Activated CD8-positive, alpha-beta memory T cell treated with anti-CD3 and anti-CD28 coated beads, Interleukin-2, amount 50 U/mL, for 24 hours (primary cell): ENCODE results near the gene SMO.
"Not testable (repeated sequence)": the region's sequence is repeated elsewhere in the genome, so short reads cannot be mapped to it uniquely, and the experiment has no call there.

Experiments used
- DNase-seq: peaks from one replicate; pipeline ENCODE4 v3.0.0-alpha.2; 2020; ENCODE audit errors: extremely low read depth

SMO gene

DNA sequence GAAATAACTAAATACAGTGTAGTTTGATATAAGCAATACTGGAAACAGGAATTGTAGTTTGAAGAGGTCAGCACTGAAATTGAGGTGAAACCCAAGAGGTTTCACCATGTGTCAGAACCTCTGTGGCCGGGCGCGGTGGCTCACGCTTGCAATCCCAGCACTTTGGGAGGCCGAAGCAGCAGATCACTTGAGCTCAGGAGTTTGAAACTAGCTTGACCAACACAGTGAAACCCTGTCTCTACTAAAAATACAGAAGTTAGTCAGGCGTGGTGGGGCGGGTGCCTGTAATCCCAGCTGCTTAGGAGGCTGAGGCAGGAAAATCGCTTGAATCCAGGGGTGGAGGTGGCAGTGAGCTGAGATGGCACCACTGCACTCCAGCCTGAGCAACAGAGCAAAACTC is 50.1 kb downstream of the SMO start:
- no peak for DNase-seq

DNA sequence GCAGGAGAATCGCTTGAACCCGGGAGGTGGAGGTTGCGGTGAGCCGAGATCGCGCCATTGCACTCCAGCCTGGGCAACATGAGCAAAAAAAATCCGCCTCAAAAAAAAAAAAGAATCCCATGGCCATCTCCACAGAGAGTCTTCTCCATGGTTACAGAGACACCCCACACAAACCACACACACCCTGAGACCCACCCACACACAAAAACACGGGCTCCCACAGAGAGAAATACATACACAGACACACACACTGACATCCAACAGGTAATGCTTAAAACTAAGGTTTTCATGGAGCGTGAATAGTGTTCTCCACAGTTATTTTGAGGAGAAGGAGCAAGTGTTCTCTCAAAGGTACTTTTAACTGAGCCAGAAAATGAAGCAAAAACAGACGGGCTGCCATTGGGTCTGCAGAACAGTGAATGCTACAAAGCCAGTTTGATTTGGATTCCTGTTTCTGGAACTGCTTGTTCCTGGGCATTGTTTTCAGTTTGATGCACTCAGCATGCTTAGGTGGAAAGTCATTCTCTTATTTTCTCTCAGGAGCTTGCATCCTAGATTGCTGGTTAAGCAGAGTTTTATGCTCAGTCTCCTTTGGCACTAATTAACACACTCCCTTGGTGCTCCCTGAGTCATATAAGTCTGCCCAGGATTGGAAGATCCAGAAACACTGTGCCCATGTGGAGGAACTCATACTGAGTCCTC is 51.8 kb downstream of the SMO start:
- DNase-seq, result no peak

DNA sequence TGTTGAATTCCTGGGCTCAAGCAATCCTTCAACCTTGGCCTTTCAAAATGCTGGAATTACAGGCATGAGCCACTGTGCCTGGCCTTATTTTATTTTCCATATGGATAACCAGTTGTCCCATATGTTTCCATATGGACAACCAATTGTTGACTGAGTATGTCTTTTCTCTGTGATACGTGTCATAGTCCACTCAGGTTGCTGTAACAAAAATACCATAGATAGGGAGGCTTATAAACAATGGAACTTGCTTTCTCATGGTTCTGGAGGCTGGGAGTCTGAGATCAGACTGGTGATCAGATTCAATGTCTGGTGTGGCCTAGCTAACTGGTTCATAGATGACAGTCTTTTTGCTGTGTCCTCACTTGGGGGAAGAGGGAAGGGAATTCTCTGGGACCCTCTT is 55.8 kb downstream of the SMO start:
- no peak for DNase-seq

DNA sequence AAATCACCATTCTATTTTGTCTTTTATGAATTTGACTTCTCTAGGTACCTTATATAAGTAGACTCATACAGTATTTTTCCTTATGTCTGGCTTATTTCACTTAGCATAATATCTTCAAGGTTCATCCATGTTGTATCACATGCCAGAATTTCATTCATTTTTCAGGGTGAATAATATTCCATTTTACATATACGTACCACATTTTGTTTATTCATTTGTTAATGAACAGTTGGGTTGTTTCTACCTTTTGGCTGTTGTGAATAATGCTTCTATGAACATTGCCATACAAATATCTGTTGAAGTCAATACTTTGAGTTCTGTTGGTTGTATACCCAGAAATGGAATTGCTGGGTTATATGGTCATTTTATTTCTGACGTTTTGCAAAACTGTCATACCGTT is 57.1 kb downstream of the SMO start:
- DNase-seq, result no peak

DNA sequence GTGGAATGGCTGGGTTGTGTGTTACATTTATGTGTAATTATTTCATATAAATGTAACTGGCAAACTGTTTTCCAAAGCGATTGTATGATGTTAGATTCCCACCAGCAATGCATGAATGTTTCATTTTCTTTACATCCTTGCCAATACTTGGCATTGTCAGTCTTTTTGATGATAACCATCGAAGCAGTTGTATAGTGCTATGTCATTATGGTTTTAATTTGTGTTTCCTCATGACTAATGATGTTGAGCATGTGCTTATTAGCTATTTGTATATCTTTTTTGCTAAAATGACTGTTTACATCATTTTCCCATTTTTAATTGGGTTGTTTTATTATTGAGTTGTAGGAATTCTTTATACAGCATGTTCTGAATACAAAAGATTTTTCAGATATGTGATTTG is 58.7 kb downstream of the SMO start:
- no peak for DNase-seq

DNA sequence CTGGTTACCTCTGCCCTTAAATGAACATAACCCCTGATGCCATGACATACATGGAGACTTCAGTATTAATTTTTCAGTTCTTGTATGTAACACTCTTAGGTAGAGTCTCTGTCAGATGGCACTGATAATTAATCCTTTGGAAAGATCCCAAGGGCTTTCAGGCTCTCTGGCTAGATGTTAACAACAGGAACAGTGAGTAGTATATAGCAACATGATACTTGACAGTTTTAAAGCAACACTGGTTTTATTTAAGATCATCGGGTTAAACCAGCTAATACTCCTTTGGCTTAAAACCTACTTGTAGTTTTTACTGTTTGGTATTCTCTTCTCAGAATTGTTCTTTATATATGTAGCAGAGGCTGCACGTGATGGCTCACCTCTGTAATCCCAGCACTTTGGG is 63.7 kb downstream of the SMO start:
- DNase-seq, result no peak

DNA sequence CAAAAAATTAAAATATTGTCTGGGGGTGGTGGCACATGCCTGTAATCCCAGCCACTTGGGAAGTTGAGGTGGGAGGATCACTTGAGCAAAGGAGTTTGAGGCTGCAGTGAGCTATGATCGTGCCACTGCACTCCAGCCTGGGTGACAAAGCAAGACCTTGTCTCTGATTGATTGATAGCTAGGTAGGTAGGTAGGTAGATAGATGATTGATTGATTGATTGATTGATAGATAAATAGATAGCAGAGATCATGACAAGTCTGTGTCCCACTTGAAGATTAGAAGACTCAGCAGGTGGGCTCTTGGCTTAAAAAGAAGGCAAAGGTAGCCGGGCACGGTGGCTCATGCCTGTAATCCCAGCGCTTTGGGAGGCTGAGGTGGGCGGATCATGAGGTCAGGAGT is 64.2 kb downstream of the SMO start:
- DNase-seq, result not testable (repeated sequence)

DNA sequence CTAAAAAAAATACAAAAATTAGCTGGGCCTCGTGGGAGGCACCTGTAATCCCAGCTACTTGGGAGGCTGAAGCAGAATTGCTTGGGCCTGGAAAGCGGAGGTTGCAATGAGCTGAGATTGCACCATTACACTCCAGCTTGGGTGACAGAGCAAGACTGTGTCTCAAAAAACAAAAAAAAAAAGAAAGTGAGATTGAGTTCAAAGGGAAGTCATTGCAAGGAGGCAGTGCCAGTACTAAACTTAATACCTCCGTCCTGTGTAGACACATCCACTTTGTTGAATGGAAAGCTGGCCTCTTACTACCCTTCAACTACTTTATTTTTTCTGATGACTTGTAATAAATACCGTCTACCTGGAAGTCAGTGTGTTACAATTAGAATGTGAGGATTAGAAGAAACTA is 67.4 kb downstream of the SMO start:
- DNase-seq, result no peak

DNA sequence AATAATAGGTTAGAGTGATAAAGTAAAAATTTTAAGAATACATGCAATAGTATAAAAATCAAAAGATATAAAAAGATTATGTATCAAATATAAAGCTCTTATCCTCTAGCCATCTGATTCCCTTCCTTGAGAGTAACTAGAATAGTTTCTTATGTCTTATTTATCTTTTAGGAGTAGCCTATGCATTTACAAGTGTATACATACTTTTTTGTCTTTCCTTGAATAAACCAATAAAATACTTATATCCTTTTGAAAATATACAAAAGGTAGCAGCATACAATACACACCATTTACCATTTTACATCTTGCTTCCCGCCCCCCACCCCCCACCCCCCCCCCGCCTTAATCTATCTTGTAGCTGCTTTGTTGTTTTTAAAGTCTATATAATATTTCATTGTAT is 67.8 kb downstream of the SMO start:
- no peak for DNase-seq

DNA sequence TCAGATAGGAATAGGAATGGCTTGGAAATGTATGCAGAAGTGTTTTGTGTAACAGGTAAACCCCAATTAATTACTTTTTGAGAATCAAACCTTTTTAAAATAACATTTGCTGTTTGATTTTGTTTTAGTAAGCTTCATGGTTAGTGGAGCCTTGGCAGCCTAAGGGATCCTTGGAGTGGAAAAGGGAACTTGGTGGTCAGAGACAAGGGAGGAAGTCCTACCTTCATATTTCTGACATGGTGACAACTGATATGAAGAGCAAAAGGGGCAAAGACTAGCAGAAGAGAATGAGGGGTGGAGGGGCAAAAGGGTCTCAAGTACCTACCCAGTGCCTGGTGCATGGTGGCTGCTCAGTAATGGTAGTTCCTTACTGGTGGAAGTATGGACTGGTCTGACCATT is 68.7 kb downstream of the SMO start:
- DNase-seq, result no peak

DNA sequence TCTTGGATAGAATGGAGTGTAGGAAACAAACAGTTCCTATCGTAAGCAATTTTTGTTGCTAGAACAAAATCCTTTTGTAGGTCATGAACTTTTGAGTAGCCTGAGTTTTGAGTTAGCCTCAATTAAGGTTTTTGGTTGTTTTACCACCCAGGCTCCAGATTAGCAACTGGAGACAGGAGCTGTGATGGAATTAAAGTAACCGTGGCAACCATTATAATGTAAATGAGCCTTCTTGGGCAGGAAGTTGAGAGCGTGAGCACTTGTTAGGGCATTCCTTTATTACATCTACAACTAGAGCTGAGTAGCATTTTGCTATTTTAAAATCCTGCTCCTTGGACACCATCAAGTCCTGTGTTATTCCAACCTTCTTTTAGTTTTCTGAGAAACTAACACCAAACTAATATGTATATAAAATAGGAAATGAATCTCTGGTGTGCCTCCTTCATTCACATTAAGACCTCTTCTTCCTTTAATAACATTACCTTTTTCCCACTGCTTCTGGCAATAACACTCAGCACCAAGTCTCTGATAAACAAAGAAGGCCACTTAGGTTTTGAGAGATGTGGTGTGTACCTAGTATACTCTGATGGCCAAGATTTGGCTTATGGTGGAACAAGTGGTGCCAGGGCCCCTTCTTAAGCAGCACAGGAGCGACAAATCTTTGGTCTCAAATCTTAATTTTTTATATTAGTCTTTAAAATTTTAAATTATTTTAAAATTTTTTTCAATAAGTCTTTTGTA is 70.4 kb downstream of the SMO start:
- DNase-seq, result no peak

DNA sequence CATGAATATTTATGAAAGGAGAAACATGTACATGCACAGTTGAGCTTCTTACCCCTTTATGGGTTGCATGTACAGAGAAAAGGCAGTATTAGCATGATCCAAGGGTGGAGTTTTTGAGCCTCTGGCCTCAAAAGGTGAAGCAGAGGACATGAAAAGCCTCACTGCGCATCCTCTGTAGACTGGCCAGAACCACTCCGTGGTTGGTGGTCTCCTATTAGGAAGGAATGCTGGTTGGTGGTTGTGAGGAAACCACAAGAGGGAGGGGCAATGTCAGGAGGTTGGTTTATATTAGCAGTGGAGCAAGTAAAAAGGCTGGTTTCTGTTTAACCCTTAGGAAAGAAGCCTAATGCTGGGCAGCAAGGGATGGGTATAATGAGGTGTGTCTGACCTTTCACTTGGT is 73.9 kb downstream of the SMO start:
- DNase-seq, result no peak
